ENCODE data around the gene ZP1.

Gene ZP1

DNA sequence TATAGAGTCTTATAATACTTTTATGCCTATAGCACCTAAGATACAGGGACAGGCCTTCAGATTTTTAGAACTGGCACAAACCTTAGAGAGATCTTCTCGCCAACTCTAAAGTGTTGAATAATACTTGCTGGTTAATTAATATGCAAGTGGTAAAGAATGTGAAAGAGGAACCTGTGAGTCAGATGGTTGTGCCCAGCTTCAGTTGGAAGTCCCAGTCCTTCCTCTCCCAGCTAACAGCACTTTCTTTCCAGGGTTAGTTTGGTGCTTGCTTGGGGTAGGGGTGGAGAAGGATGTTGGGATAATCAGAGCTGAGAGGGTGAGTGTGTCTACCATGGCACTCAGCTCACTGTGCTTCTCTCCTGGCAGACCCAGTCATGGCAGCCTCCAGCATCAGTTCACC is 52.0 kb downstream of the ZP1 start (continued):
- TF ChIP-seq, protein P1, sequence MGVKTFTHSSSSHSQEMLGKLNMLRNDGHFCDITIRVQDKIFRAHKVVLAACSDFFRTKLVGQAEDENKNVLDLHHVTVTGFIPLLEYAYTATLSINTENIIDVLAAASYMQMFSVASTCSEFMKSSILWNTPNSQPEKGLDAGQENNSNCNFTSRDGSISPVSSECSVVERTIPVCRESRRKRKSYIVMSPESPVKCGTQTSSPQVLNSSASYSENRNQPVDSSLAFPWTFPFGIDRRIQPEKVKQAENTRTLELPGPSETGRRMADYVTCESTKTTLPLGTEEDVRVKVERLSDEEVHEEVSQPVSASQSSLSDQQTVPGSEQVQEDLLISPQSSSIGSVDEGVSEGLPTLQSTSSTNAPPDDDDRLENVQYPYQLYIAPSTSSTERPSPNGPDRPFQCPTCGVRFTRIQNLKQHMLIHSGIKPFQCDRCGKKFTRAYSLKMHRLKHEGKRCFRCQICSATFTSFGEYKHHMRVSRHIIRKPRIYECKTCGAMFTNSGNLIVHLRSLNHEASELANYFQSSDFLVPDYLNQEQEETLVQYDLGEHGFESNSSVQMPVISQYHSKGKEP (tag by site-specific recombination; IDR thresholded peaks at IDR 0.05), result no peak
- no peak for TF ChIP-seq ZNF433 (tag by site-specific recombination; IDR thresholded peaks at IDR 0.05; ENCODE audit: low read depth)
- TF ChIP-seq IKZF3 (tag by site-specific recombination; IDR thresholded peaks at IDR 0.05), result no peak
- TF ChIP-seq ZNF426 (tag by site-specific recombination; IDR thresholded peaks at IDR 0.05), result no peak
- TF ChIP-seq ZNF791 (tag by site-specific recombination; IDR thresholded peaks at IDR 0.05), result no peak
- TF ChIP-seq ZNF2 (tag by site-specific recombination; IDR thresholded peaks at IDR 0.05), result no peak
- TF ChIP-seq OVOL3 (tag by site-specific recombination; IDR thresholded peaks at IDR 0.05), result no peak
- TF ChIP-seq ZNF580 (tag by site-specific recombination; IDR thresholded peaks at IDR 0.05), result no peak

DNA sequence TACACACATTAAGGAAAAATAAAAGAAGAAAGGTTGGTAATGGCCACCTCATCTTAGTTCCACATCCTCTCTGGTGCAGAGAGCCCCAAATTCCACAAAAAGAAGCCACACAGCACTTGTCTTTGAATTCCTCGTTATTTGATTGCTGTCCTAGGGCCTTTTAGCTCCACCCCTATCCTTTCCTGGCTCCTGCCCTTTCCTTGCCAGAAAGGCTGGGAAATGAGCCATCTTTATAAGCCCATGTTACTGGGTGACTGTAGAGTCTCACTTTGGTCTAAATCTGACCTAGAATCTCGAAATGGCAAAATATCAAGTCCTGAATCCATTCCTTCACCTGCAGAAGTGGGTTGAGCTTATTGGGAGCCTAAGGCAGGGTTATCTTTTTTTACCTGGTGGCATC is 52.6 kb downstream of the ZP1 start:
- no peak overlapping the region for H3K27ac ChIP-seq (ENCODE audit: extremely low read depth, low read depth, low read length)
- CTCF ChIA-PET, result no interaction called here
- no peaks in the 10 kb centered on the region for H3K4me1 ChIP-seq (ENCODE audit: control insufficient read depth, insufficient read depth, low read length)
- no peak overlapping the region for H3K4me3 ChIP-seq (ENCODE audit: low read depth, low read length)
- H3K9me3 ChIP-seq (ENCODE audit: control insufficient read depth, insufficient read depth, low read depth, low read length), result no peaks in the 10 kb centered on the region
- TF ChIP-seq OSR2 (tag by site-specific recombination; IDR thresholded peaks at IDR 0.05) (no peak), KLF7 (tag by site-specific recombination; IDR thresholded peaks at IDR 0.05; ENCODE audit: borderline replicate concordance) (no peak)
- POLR2A ChIA-PET, result no interaction called here
- H3K36me3 ChIP-seq (ENCODE audit: control insufficient read depth in 2 of 2, insufficient read depth in 1 of 2, low read length in 2 of 2), result peaks cover 0 to 62% of the 10 kb centered on the region in 2 experiments; a peak in 1 of 3 replicates

GRCh38 chr11:60921259-60921658 is 53.9 kb downstream of the ZP1 start:
- Histone ChIP-seq H3K9me3 (ENCODE audit: control insufficient read depth, insufficient read depth, low read depth, low read length) (no peaks in the 10 kb centered on the region), H3K4me3 (ENCODE audit: low read depth, low read length) (no peak overlapping the region), H3K27ac (ENCODE audit: extremely low read depth, low read depth, low read length) (no peak overlapping the region), H3K36me3 (ENCODE audit: control insufficient read depth in 2 of 2, insufficient read depth in 1 of 2, low read length in 2 of 2) (peaks cover 0 to 57% of the 10 kb centered on the region in 2 experiments; a peak in 1 of 3 replicates), H3K4me1 (ENCODE audit: control insufficient read depth, insufficient read depth, low read length) (no peaks in the 10 kb centered on the region)
- TF ChIP-seq ZEB2 (tag by site-specific recombination; IDR thresholded peaks at IDR 0.05) (no peak), ZNF664 (tag by site-specific recombination; IDR thresholded peaks at IDR 0.05) (peak; percentile 92), SCRT2 (tag by site-specific recombination; IDR thresholded peaks at IDR 0.05) (no peak)
- ChIA-PET CTCF (interaction anchor here (0.8 kb wide), 1 partner anchor 22 kb away, joined by 4 read pairs; no protein-coding TSS in a partner anchor), POLR2A (interaction anchor here (1.2 kb wide), 1 partner anchor 15 kb away, joined by 3 read pairs; the partner anchor contains the start of gene PRPF19)

GRCh38 chr11:60921777-60922335 is 54.5 kb downstream of the ZP1 start:
- Histone ChIP-seq H3K9me3 (ENCODE audit: control insufficient read depth, insufficient read depth, low read depth, low read length) (no peaks in the 10 kb centered on the region), H3K27ac (ENCODE audit: extremely low read depth, low read depth, low read length) (no peak overlapping the region), H3K4me1 (ENCODE audit: control insufficient read depth, insufficient read depth, low read length) (no peaks in the 10 kb centered on the region), H3K36me3 (ENCODE audit: control insufficient read depth in 2 of 2, insufficient read depth in 1 of 2, low read length in 2 of 2) (peaks cover 0 to 58% of the 10 kb centered on the region in 2 experiments; a peak in 1 of 3 replicates), H3K4me3 (ENCODE audit: low read depth, low read length) (no peak overlapping the region)
- POLR2A ChIA-PET, result interaction anchor here (0.6 to 1.2 kb wide), 2 partner anchors 16 to 253 kb away, joined by 3 read pairs; partner anchors contain the start of gene PRPF19
- CTCF ChIA-PET, result interaction anchor here (0.8 kb wide), 1 partner anchor 22 kb away, joined by 4 read pairs; no protein-coding TSS in a partner anchor
- TF ChIP-seq, protein P2, sequence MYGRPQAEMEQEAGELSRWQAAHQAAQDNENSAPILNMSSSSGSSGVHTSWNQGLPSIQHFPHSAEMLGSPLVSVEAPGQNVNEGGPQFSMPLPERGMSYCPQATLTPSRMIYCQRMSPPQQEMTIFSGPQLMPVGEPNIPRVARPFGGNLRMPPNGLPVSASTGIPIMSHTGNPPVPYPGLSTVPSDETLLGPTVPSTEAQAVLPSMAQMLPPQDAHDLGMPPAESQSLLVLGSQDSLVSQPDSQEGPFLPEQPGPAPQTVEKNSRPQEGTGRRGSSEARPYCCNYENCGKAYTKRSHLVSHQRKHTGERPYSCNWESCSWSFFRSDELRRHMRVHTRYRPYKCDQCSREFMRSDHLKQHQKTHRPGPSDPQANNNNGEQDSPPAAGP (tag by site-specific recombination; IDR thresholded peaks at IDR 0.05), result no peak
- no peak for TF ChIP-seq ZNF621 (tag by site-specific recombination; IDR thresholded peaks at IDR 0.05)
- TF ChIP-seq, protein P3, sequence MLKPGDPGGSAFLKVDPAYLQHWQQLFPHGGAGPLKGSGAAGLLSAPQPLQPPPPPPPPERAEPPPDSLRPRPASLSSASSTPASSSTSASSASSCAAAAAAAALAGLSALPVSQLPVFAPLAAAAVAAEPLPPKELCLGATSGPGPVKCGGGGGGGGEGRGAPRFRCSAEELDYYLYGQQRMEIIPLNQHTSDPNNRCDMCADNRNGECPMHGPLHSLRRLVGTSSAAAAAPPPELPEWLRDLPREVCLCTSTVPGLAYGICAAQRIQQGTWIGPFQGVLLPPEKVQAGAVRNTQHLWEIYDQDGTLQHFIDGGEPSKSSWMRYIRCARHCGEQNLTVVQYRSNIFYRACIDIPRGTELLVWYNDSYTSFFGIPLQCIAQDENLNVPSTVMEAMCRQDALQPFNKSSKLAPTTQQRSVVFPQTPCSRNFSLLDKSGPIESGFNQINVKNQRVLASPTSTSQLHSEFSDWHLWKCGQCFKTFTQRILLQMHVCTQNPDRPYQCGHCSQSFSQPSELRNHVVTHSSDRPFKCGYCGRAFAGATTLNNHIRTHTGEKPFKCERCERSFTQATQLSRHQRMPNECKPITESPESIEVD (tag by site-specific recombination; IDR thresholded peaks at IDR 0.05), result no peak
- no peak for TF ChIP-seq ZNF660 (tag by site-specific recombination; IDR thresholded peaks at IDR 0.05)
- TF ChIP-seq ZNF513 (tag by site-specific recombination; IDR thresholded peaks at IDR 0.05), result no peak
- TF ChIP-seq ZNF221 (tag by site-specific recombination; IDR thresholded peaks at IDR 0.05; ENCODE audit: borderline replicate concordance), result no peak
- TF ChIP-seq ZNF792 (tag by site-specific recombination; IDR thresholded peaks at IDR 0.05), result no peak
- TF ChIP-seq GLI2 (tag by site-specific recombination; IDR thresholded peaks at IDR 0.05; ENCODE audit: borderline replicate concordance, low read depth), result no peak
- TF ChIP-seq ZNF610 (tag by site-specific recombination; IDR thresholded peaks at IDR 0.05; ENCODE audit: borderline replicate concordance), result no peak
- TF ChIP-seq ZNF416 (tag by site-specific recombination; IDR thresholded peaks at IDR 0.05), result no peak
- no peak for TF ChIP-seq ZNF473 (tag by site-specific recombination; IDR thresholded peaks at IDR 0.05)

Data from HEK293 (cell line).